Gastrocnemius medialis (tissue), 4 donors: ENCODE measurements around the gene WNK2. TPM values are rescaled to one million over a fixed set of nuclear protein-coding genes. Genes with fewer than 3 reads are reported as not detected.

Experiments used
- ATAC-seq, 2 donors: fragments of 150-250 bp; one replicate each; pipeline ENCODE4 v1.9.1; 2016
- DNase-seq, 2 donors: peaks; one replicate each; pipeline ENCODE4 v3.0.0-alpha.2; 2019
- H3K27ac ChIP-seq, 4 donors: fragments of 200-600 bp; sonication (generic); 1 replicate in 1 of 4; 2 replicates in 3 of 4; pipeline ENCODE4 v1.5.1; 2016 to 2018; ENCODE audit warnings: mild to moderate bottlenecking in 2 of 4, moderate library complexity in 1 of 4
- H3K27me3 ChIP-seq, 3 donors: fragments of 200-600 bp; sonication (generic) in 2 of 3; 1 replicate in 1 of 3; 2 replicates in 2 of 3; pipeline versions ENCODE4 v1.5.1 to v1.6.0; 2016 to 2019; ENCODE audit warnings: mild to moderate bottlenecking in 1 of 3, moderate library complexity in 1 of 3
- H3K36me3 ChIP-seq, 2 donors: fragments of 200-600 bp; sonication (generic) in 1 of 2; one replicate each; pipeline ENCODE4 v1.5.1; 2017 to 2018
- H3K4me1 ChIP-seq, 2 donors: fragments of 200-600 bp; sonication (generic) in 1 of 2; one replicate each; pipeline ENCODE4 v1.5.1; 2016 to 2017; ENCODE audit warnings: mild to moderate bottlenecking in 2 of 2
- H3K4me3 ChIP-seq, 4 donors: fragments of 200-600 bp; sonication (generic) in 3 of 4; 1 replicate in 1 of 4; 2 replicates in 3 of 4; pipeline ENCODE4 v1.5.1; 2016 to 2019; ENCODE audit warnings: mild to moderate bottlenecking in 2 of 4
- H3K9me3 ChIP-seq, 3 donors: fragments of 200-600 bp; sonication (generic) in 2 of 3; 1 replicate in 1 of 3; 2 replicates in 2 of 3; pipeline ENCODE4 v1.5.1; 2016 to 2019
- CTCF ChIP-seq, 5 experiments: fragments of 450-650 bp in 3 of 5; fragments of 200-600 bp in 2 of 5; sonication (generic) in 2 of 5; IDR thresholded peaks in 4 of 5; conservative IDR thresholded peaks in 1 of 5; 1 replicate in 4 of 5; 2 replicates in 1 of 5; pipeline ENCODE4 v1.5.1; 2016 to 2019; ENCODE audit warnings: antibody characterized with exemption in 5 of 5, mild to moderate bottlenecking in 3 of 5, moderate library complexity in 3 of 5
- POLR2A ChIP-seq, 2 donors: fragments of 450-650 bp; IDR thresholded peaks; one replicate each; pipeline ENCODE4 v1.6.1; 2017; ENCODE audit warnings: antibody characterized with exemption in 2 of 2, mild to moderate bottlenecking in 2 of 2, moderate library complexity in 2 of 2
- in situ Hi-C, 4 donors: fragments of 200-750 bp; cut with MboI; loops; one replicate each; pipeline versions ENCODE4 v1.15.0 to v1.8.0; 2017; ENCODE audit warnings: low sequenced_read_pairs in 4 of 4
- intact Hi-C: fragments of 100-400 bp; cut with DNase I; formaldehyde crosslinking; loops from one replicate; pipeline ENCODE4 v1.15.1; 2023; ENCODE audit warnings: low total_unique reads
- total RNA-seq, 4 donors: library from RNA; depleted of rRNA; stranded (reverse); fragments of >200 nt; gene quantifications; one replicate each; pipeline versions ENCODE4 v1.1.0 to v1.2.3, GENCODE V29; 2016

Gene WNK2
- 10 to 100 TPM; 11.3 to 43.0 (median 24.7) TPM for total RNA-seq

- Histone ChIP-seq H3K27me3 (no peaks in the 10 kb centered on the region), H3K36me3 (no peaks in the 10 kb centered on the region), H3K4me1 (peaks cover 38% of the 10 kb centered on the region in 2 donors), H3K4me3 (peak within 1 kb of the TSS; percentile 60 to 72 (median 68)), H3K9me3 (no peaks in the 10 kb centered on the region), H3K27ac (peak within 1 kb of the TSS; percentile 71 to 86 (median 82))
- in situ Hi-C loops, result no loop called here
- intact Hi-C loops, result loop anchor here (1.0 to 2.0 kb wide), 2 partner anchors 23 to 35 kb away; no protein-coding TSS in a partner anchor
- ATAC-seq (peak; percentile 68 to 69), DNase-seq (no peak)
- peak; percentile 80 to 84 for TF ChIP-seq POLR2A (IDR thresholded peaks at IDR 0.05)
- peak in 1 of 5 experiments; percentile 8 for TF ChIP-seq CTCF (IDR thresholded peaks at IDR 0.05 in 4 of 5, conservative IDR thresholded peaks at IDR 0.05 in 1 of 5)
Measured at GRCh38 chr9:93183663-93184431, at the start of gene WNK2. Gene WNK2, plus strand, starts transcription at chr9:93184139. Its CDS starts 791 bp downstream, at chr9:93184930.

GRCh38 chr9:93134740-93135444 lies 49.0 kb upstream of the WNK2 start:
- H3K4me1 ChIP-seq, result peaks cover 54 to 56% of the 10 kb centered on the region in 2 donors
- in situ Hi-C loops (no loop called here), intact Hi-C loops (loop anchor here (5.0 kb wide), 1 partner anchor 38 kb away; the partner anchor contains the start of gene CARD19)
- peak overlapping the region; percentile 95 to 99 (median 96) for H3K27ac ChIP-seq
- H3K27me3 ChIP-seq, result no peaks in the 10 kb centered on the region
- ATAC-seq (peak in 1 of 2 donors; percentile 2), DNase-seq (no peak)
- TF ChIP-seq CTCF (IDR thresholded peaks at IDR 0.05 in 4 of 5, conservative IDR thresholded peaks at IDR 0.05 in 1 of 5) (no peak), POLR2A (IDR thresholded peaks at IDR 0.05) (no peak)
- peak overlapping the region; percentile 69 to 91 (median 86) for H3K4me3 ChIP-seq
- H3K9me3 ChIP-seq, result no peaks in the 10 kb centered on the region
- no peaks in the 10 kb centered on the region for H3K36me3 ChIP-seq

GRCh38 chr9:93136011-93136440 lies 47.9 kb upstream of the WNK2 start:
- Histone ChIP-seq H3K4me1 (peaks cover 46 to 47% of the 10 kb centered on the region in 2 donors), H3K27me3 (no peaks in the 10 kb centered on the region), H3K36me3 (no peaks in the 10 kb centered on the region), H3K4me3 (peak overlapping the region; percentile 18 to 41 (median 30)), H3K27ac (peak overlapping the region; percentile 95 to 99 (median 96)), H3K9me3 (no peaks in the 10 kb centered on the region)
- intact Hi-C loops (no loop called here), in situ Hi-C loops (no loop called here)
- DNase-seq, result peak in 1 of 2 donors; percentile 64
- peak in 1 of 2 donors; percentile 62 for TF ChIP-seq POLR2A (IDR thresholded peaks at IDR 0.05)
- no peak for TF ChIP-seq CTCF (IDR thresholded peaks at IDR 0.05 in 4 of 5, conservative IDR thresholded peaks at IDR 0.05 in 1 of 5)
- ATAC-seq, result peak; percentile 43 to 62

- Histone ChIP-seq H3K27ac (peak overlapping the region in 3 of 4 donors; percentile 95 to 99 (median 98)), H3K27me3 (no peaks in the 10 kb centered on the region), H3K4me3 (no peak overlapping the region), H3K9me3 (no peaks in the 10 kb centered on the region), H3K36me3 (no peaks in the 10 kb centered on the region), H3K4me1 (peaks cover 32 to 37% of the 10 kb centered on the region in 2 donors)
- intact Hi-C loops, result no loop called here
- ATAC-seq, result no peak
- TF ChIP-seq POLR2A (IDR thresholded peaks at IDR 0.05), result no peak
- TF ChIP-seq CTCF (IDR thresholded peaks at IDR 0.05 in 4 of 5, conservative IDR thresholded peaks at IDR 0.05 in 1 of 5), result no peak
- in situ Hi-C loops, result no loop called here
- no peak for DNase-seq
Measured at GRCh38 chr9:93137362-93137761, 46.6 kb upstream of the WNK2 start.
